HCT116 (cell line): ENCODE results near the gene SLC26A2. TPM values are rescaled to one million over a fixed set of nuclear protein-coding genes. Genes with fewer than 3 reads are reported as not detected.

Experiments
- ATAC-seq: fragments of 200-7000 bp; cut with Tn5 transposase; 2 replicates; pipeline ENCODE4 v1.9.1; 2020; ENCODE audit warnings: mild to moderate bottlenecking, moderate library complexity
- BruUV-seq: library from RNA; stranded (reverse); fragments of 400-500 nt; replicated peaks from 2 replicates; lab custom pipeline; 2021; lab: Mats Ljungman, UMichigan
- CTCF ChIA-PET: fragments of 300-600 bp; sonication (Branson Sonifier 250); formaldehyde crosslinking; loops from one replicate; lab custom pipeline; 2021; ENCODE audit warnings: antibody characterized with exemption; lab: Charles Lee
- POLR2A ChIA-PET: fragments of 300-600, 350-600 bp; sonication (Branson Sonifier 250); formaldehyde crosslinking; loops from one replicate; lab custom pipeline; 2021; ENCODE audit warnings: antibody characterized with exemption; lab: Charles Lee
- RAD21 ChIA-PET, 2 experiments: fragments of 300-600 bp; sonication (Branson Sonifier 250); formaldehyde crosslinking; loops; one replicate each; lab custom pipeline; 2023; ENCODE audit warnings: low total read pairs in 2 of 2; ENCODE audit not compliant: uncharacterized antibody in 2 of 2, unreplicated experiment in 2 of 2, low non-redundant PET in 1 of 2; lab: Charles Lee
- DNase-seq: peaks from one replicate; pipeline ENCODE4 v3.0.0-alpha.2; 2010; ENCODE audit warnings: low read depth, low spot score
- H2AFZ ChIP-seq: fragments of 200-600 bp; shearing (Covaris generic), sonication (generic); 2 replicates; pipeline ENCODE4 v1.6.1; 2017; ENCODE audit warnings: low read depth, mixed run types, mixed read lengths, antibody characterized with exemption, low read length; ENCODE audit not compliant: poor library complexity, severe bottlenecking
- H3K27ac ChIP-seq: 2 replicates; pipeline ENCODE4 v1.5.1; 2012; ENCODE audit warnings: low read depth, low read length
- H3K27me3 ChIP-seq: fragments of 200-600 bp; sonication (generic); 2 replicates; pipeline ENCODE4 v1.6.1; 2016; ENCODE audit warnings: mixed run types, low read length, mixed read lengths; ENCODE audit not compliant: insufficient read depth
- H3K36me3 ChIP-seq, 2 experiments: fragments of 200-500 bp in 1 of 2; fragments of 200-600 bp in 1 of 2; sonication (Bioruptor generic) in 1 of 2; sonication (generic) in 1 of 2; 2 replicates each; pipeline versions ENCODE4 v1.5.1 to v1.6.1; 2014 to 2016; ENCODE audit warnings: low read length in 2 of 2, inconsistent platforms in 1 of 2, mixed read lengths in 1 of 2, mixed run types in 1 of 2; ENCODE audit not compliant: insufficient read depth in 2 of 2, control insufficient read depth in 1 of 2
- H3K4me1 ChIP-seq, 2 experiments: fragments of 200-600 bp in 1 of 2; sonication (generic) in 1 of 2; 2 replicates each; pipeline versions ENCODE4 v1.5.1 to v1.6.1; 2012 to 2017; ENCODE audit warnings: low read length in 2 of 2, inconsistent platforms in 1 of 2, mild to moderate bottlenecking in 1 of 2, mixed read lengths in 1 of 2, mixed run types in 1 of 2, moderate library complexity in 1 of 2; ENCODE audit not compliant: insufficient read depth in 2 of 2, control insufficient read depth in 1 of 2
- H3K4me2 ChIP-seq: fragments of 200-600 bp; sonication (generic); 2 replicates; pipeline ENCODE4 v1.6.1; 2017; ENCODE audit warnings: mixed run types, low read length, mixed read lengths
- H3K4me3 ChIP-seq, 2 experiments: fragments of 200-600 bp in 1 of 2; sonication (generic) in 1 of 2; replicated peaks in 1 of 2; 2 replicates each; pipeline ENCODE4 v1.5.1; 2011 to 2016; ENCODE audit warnings: low read length in 2 of 2, control low read depth in 1 of 2, low read depth in 1 of 2, mild to moderate bottlenecking in 1 of 2, mixed read lengths in 1 of 2, mixed run types in 1 of 2
- H3K79me2 ChIP-seq: fragments of 200-600 bp; sonication (generic); 2 replicates; pipeline ENCODE4 v1.6.1; 2017; ENCODE audit warnings: mild to moderate bottlenecking, mixed run types, low read length, moderate library complexity, mixed read lengths; ENCODE audit not compliant: insufficient read depth
- H3K9ac ChIP-seq: fragments of 200-600 bp; sonication (generic); 2 replicates; pipeline ENCODE4 v1.6.1; 2016; ENCODE audit warnings: low read length, mixed read lengths
- H3K9me2 ChIP-seq: fragments of 200-600 bp; sonication (generic), shearing (Covaris generic); 2 replicates; pipeline ENCODE4 v1.6.1; 2017; ENCODE audit warnings: mixed run types, mild to moderate bottlenecking, moderate library complexity; ENCODE audit not compliant: insufficient read depth
- H3K9me3 ChIP-seq, 2 experiments: fragments of 200-500 bp in 1 of 2; fragments of 200-600 bp in 1 of 2; sonication (Bioruptor generic) in 1 of 2; sonication (generic) in 1 of 2; 2 replicates each; pipeline ENCODE4 v1.6.1; 2014 to 2017; ENCODE audit warnings: low read length in 2 of 2, mixed read lengths in 2 of 2, inconsistent platforms in 1 of 2, low read depth in 1 of 2, mild to moderate bottlenecking in 1 of 2, mixed run types in 1 of 2, moderate library complexity in 1 of 2; ENCODE audit not compliant: control insufficient read depth in 1 of 2, insufficient read depth in 1 of 2
- H4K20me1 ChIP-seq: fragments of 200-600 bp; sonication (generic), shearing (Covaris generic); 2 replicates; pipeline ENCODE4 v1.6.1; 2017; ENCODE audit warnings: mixed run types, mild to moderate bottlenecking, moderate library complexity; ENCODE audit not compliant: insufficient read depth
- CBX3 ChIP-seq: IDR thresholded peaks from 2 replicates; pipeline ENCODE4 v1.6.1; 2012; ENCODE audit warnings: low read depth
- EGR1 ChIP-seq: IDR thresholded peaks from 2 replicates; pipeline ENCODE4 v1.6.1; 2012; ENCODE audit warnings: low read depth
- ELF1 ChIP-seq: IDR thresholded peaks from 2 replicates; pipeline ENCODE4 v1.6.1; 2012; ENCODE audit warnings: low read depth, borderline replicate concordance
- EZH2phosphoT487 ChIP-seq: fragments of 200-600 bp; IDR thresholded peaks from 2 replicates; pipeline ENCODE4 v1.6.1; 2018; ENCODE audit warnings: antibody characterized with exemption, borderline replicate concordance
- FOSL1 ChIP-seq: IDR thresholded peaks from 2 replicates; pipeline ENCODE4 v1.6.1; 2012; ENCODE audit warnings: low read depth
- JUND ChIP-seq: IDR thresholded peaks from 2 replicates; pipeline ENCODE4 v1.6.1; 2012
- RAD21 ChIP-seq: IDR thresholded peaks from 2 replicates; pipeline ENCODE4 v1.6.1; 2012; ENCODE audit warnings: low read depth, mild to moderate bottlenecking
- SIN3A ChIP-seq: IDR thresholded peaks from 2 replicates; pipeline ENCODE4 v1.6.1; 2012; ENCODE audit warnings: low read depth
- SP1 ChIP-seq: IDR thresholded peaks from 2 replicates; pipeline ENCODE4 v1.6.1; 2012; ENCODE audit warnings: low read depth
- SRF ChIP-seq: IDR thresholded peaks from 2 replicates; pipeline ENCODE4 v1.6.1; 2012; ENCODE audit warnings: low read depth
- TCF7L2 ChIP-seq: IDR thresholded peaks from 2 replicates; pipeline ENCODE4 v1.7.0; 2011; ENCODE audit warnings: borderline replicate concordance, inconsistent platforms; ENCODE audit not compliant: insufficient read depth, insufficient read length; ENCODE audit errors: extremely low read depth
- YY1 ChIP-seq: IDR thresholded peaks from 2 replicates; pipeline ENCODE4 v1.6.1; 2011; ENCODE audit warnings: low read length, low read depth, moderate library complexity, mild to moderate bottlenecking; ENCODE audit not compliant: insufficient replicate concordance; ENCODE audit errors: extremely low read depth
- ZFX ChIP-seq: fragments of 450-650 bp; IDR thresholded peaks from 2 replicates; pipeline ENCODE4 v1.6.1; 2017
- intact Hi-C: fragments of 100-400 bp; cut with micrococcal nuclease; formaldehyde crosslinking; loops from 2 replicates; pipeline ENCODE4 v1.10.0; 2022
- total RNA-seq: library from RNA; stranded (reverse); gene quantifications from one replicate; pipeline ENCODE4 v1.2.1, GENCODE V29; 2021; ENCODE audit not compliant: unreplicated experiment
- TF ChIP-seq, protein P1 (sequence below): IDR thresholded peaks from 2 replicates; pipeline ENCODE4 v1.6.1; 2011; ENCODE audit warnings: mild to moderate bottlenecking, low read length, moderate library complexity; ENCODE audit not compliant: insufficient replicate concordance; ENCODE audit errors: extremely low read depth
- TF ChIP-seq, protein P2 (sequence below): IDR thresholded peaks from 2 replicates; pipeline ENCODE4 v1.6.1; 2012
- TF ChIP-seq, protein P3 (sequence below), 3 experiments: fragments of 200-600 bp in 1 of 3; sonication (generic) in 1 of 3; IDR thresholded peaks in 2 of 3; conservative IDR thresholded peaks in 1 of 3; 2 replicates each; pipeline ENCODE4 v1.5.1; 2012 to 2017; ENCODE audit warnings: low read depth in 2 of 3, low read length in 2 of 3, antibody characterized with exemption in 1 of 3, borderline replicate concordance in 1 of 3, control low read depth in 1 of 3, mild to moderate bottlenecking in 1 of 3, mixed read lengths in 1 of 3, mixed run types in 1 of 3, moderate library complexity in 1 of 3; ENCODE audit not compliant: insufficient read depth in 1 of 3
- TF ChIP-seq, protein P4 (sequence below): IDR thresholded peaks from 2 replicates; pipeline ENCODE4 v1.6.1; 2012

SLC26A2 gene
- total RNA-seq, 1 experiment from 2014 or later, result 7.8 TPM

DNA sequence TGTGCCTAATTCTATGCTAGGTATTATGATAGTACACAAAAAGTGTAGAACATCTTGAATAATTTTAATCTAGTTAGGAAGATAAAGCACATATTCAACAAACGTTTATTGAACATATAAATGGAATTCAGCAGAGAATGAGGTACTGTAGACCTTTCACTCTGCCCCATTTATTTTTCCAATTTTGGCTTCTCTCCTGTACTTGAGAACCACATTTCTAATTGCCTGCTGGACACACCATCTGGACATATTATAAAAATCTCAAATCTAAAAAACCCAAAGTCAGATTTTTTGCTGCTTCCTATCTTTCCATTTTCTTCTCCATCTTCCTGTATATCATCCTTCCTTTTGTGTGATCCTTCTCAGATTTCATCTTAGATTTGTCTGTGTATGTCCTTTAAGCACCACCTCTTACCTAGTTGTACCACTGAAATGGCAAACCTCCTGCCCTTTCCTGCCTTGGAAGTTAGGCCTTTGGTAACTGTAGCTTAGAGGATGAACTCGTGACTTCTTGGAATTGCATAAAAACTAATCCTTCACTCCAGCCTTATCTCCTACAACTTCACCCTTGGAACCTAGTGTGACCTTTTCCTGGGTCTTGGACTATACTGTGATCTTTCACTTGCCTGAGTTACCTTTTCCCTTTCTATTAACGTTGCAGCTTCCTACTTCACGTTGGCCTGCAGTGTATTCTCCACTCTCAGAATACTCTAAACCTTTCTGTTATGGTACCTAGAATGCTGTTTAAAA, 8.8 kb downstream of the SLC26A2 start:
- Histone ChIP-seq H3K9ac (no peak overlapping the region), H2AFZ (no peak overlapping the region)
- TF ChIP-seq SP1 (no peak), SRF (no peak), RAD21 (no peak), ELF1 (no peak)
- TF ChIP-seq, all 23 proteins: peak for 0
- ChIA-PET POLR2A (no interaction called here), RAD21 (no interaction called here), CTCF (interaction anchor here (1.0 kb wide), 1 partner anchor 13 kb away, joined by 3 read pairs; no protein-coding TSS in a partner anchor)
- Histone ChIP-seq H3K27ac (no peak overlapping the region), H3K4me1 (no peaks in the 10 kb centered on the region), H4K20me1 (no peaks in the 10 kb centered on the region), H3K4me3 (no peak overlapping the region), H3K4me2 (no peak overlapping the region), H3K36me3 (no peaks in the 10 kb centered on the region), H3K79me2 (no peaks in the 10 kb centered on the region), H3K9me3 (no peaks in the 10 kb centered on the region), H3K9me2 (no peaks in the 10 kb centered on the region), H3K27me3 (no peaks in the 10 kb centered on the region)
- ATAC-seq (no peak), DNase-seq (no peak)
- intact Hi-C loops, result no loop called here
- no TSS peak for BruUV-seq

DNA sequence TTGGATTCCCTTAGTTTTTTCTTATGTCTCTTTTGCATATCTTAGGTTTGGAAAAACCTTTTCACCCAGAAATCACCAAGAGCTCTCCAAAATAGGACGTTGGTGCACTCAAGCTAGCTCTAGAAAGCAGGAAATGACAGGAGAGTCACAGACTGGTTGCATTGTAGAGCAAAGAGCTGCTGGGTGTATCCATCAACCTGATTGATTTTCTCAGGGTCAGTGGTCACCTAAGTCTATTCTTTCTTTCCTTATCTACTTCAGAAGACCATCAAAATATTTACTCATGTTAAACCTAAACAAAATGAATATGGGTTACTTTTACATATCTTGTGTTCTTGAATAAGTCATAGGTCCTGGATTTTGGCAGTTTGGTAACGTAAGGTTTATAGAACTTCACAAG, 14.9 kb downstream of the SLC26A2 start:
- no peaks in the 10 kb centered on the region for H3K27me3 ChIP-seq
- ChIA-PET CTCF (no interaction called here), POLR2A (interaction anchor here (0.7 kb wide), 1 partner anchor 10 kb away, joined by 3 read pairs; no protein-coding TSS in a partner anchor), RAD21 (no interaction called here)
- intact Hi-C loops, result no loop called here
- H3K4me3 ChIP-seq, result no peak overlapping the region
- H3K79me2 ChIP-seq, result no peaks in the 10 kb centered on the region
- H3K9me3 ChIP-seq, result no peaks in the 10 kb centered on the region
- ATAC-seq (no peak), DNase-seq (no peak)
- no peak overlapping the region for H3K27ac ChIP-seq
- H3K9me2 ChIP-seq, result no peaks in the 10 kb centered on the region
- no peaks in the 10 kb centered on the region for H4K20me1 ChIP-seq
- no peaks in the 10 kb centered on the region for H3K36me3 ChIP-seq
- no peak overlapping the region for H2AFZ ChIP-seq
- no peak overlapping the region for H3K4me2 ChIP-seq
- H3K4me1 ChIP-seq, result no peaks in the 10 kb centered on the region
- H3K9ac ChIP-seq, result no peak overlapping the region
- BruUV-seq, result no TSS peak
- TF ChIP-seq, protein P1, sequence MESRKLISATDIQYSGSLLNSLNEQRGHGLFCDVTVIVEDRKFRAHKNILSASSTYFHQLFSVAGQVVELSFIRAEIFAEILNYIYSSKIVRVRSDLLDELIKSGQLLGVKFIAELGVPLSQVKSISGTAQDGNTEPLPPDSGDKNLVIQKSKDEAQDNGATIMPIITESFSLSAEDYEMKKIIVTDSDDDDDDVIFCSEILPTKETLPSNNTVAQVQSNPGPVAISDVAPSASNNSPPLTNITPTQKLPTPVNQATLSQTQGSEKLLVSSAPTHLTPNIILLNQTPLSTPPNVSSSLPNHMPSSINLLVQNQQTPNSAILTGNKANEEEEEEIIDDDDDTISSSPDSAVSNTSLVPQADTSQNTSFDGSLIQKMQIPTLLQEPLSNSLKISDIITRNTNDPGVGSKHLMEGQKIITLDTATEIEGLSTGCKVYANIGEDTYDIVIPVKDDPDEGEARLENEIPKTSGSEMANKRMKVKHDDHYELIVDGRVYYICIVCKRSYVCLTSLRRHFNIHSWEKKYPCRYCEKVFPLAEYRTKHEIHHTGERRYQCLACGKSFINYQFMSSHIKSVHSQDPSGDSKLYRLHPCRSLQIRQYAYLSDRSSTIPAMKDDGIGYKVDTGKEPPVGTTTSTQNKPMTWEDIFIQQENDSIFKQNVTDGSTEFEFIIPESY, result no peak
- TF ChIP-seq FOSL1, result no peak
- TF ChIP-seq SIN3A, result no peak
- TF ChIP-seq, protein P2, sequence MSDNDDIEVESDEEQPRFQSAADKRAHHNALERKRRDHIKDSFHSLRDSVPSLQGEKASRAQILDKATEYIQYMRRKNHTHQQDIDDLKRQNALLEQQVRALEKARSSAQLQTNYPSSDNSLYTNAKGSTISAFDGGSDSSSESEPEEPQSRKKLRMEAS, result no peak
- no peak for TF ChIP-seq ELF1
- no peak for TF ChIP-seq CBX3
- no peak for TF ChIP-seq EZH2phosphoT487
- TF ChIP-seq, protein P3, sequence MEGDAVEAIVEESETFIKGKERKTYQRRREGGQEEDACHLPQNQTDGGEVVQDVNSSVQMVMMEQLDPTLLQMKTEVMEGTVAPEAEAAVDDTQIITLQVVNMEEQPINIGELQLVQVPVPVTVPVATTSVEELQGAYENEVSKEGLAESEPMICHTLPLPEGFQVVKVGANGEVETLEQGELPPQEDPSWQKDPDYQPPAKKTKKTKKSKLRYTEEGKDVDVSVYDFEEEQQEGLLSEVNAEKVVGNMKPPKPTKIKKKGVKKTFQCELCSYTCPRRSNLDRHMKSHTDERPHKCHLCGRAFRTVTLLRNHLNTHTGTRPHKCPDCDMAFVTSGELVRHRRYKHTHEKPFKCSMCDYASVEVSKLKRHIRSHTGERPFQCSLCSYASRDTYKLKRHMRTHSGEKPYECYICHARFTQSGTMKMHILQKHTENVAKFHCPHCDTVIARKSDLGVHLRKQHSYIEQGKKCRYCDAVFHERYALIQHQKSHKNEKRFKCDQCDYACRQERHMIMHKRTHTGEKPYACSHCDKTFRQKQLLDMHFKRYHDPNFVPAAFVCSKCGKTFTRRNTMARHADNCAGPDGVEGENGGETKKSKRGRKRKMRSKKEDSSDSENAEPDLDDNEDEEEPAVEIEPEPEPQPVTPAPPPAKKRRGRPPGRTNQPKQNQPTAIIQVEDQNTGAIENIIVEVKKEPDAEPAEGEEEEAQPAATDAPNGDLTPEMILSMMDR (IDR thresholded peaks at IDR 0.05 in 2 of 3, conservative IDR thresholded peaks at IDR 0.05 in 1 of 3; ENCODE audit: borderline replicate concordance in 1 of 3, insufficient read depth in 1 of 3, low read depth in 2 of 3, low read length in 2 of 3), result no peak
- TF ChIP-seq JUND, result no peak
- TF ChIP-seq RAD21, result no peak
- TF ChIP-seq, protein P4, sequence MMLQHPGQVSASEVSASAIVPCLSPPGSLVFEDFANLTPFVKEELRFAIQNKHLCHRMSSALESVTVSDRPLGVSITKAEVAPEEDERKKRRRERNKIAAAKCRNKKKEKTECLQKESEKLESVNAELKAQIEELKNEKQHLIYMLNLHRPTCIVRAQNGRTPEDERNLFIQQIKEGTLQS, result no peak
- no peak for TF ChIP-seq EGR1
- TF ChIP-seq TCF7L2, result no peak
- TF ChIP-seq YY1, result no peak
- TF ChIP-seq ZFX, result no peak
